NCI-H2171 treated with DMSO at 0.1 percent for 48 hours (cell line): ENCODE data around the gene ZNF335.
A peak's percentile ranks its signal among the peaks of the same experiment; 100 is the strongest.
"Not testable (repeated sequence)": the region's sequence is repeated elsewhere in the genome, so short reads cannot be mapped to it uniquely, and the experiment has no call there.

Source experiments
- DNase-seq: peaks from one replicate; lab custom pipeline; 2025; lab: John Stamatoyannopoulos, UW

Gene ZNF335

GRCh38 chr20:45970646-45971424 is 1.2 kb downstream of the ZNF335 start:
- DNase-seq, result no peak

- DNase-seq, result peak; percentile 83
Measured at GRCh38 chr20:45969712-45970634, 2.0 kb downstream of the ZNF335 start.

- no peak for DNase-seq
Measured at GRCh38 chr20:45968801-45969711, 2.9 kb downstream of the ZNF335 start.

- DNase-seq, result no peak
Measured at GRCh38 chr20:45968081-45968671, 3.8 kb downstream of the ZNF335 start.

GRCh38 chr20:45967551-45968080 is 4.4 kb downstream of the ZNF335 start:
- DNase-seq, result no peak

- DNase-seq, result no peak
Measured at GRCh38 chr20:45965169-45966002, 6.6 kb downstream of the ZNF335 start.

GRCh38 chr20:45964006-45964400 is 8.0 kb downstream of the ZNF335 start:
- DNase-seq, result no peak

- peak; percentile 55 for DNase-seq
Measured at GRCh38 chr20:45963059-45964005, 8.7 kb downstream of the ZNF335 start.

GRCh38 chr20:45962031-45962755 is 9.8 kb downstream of the ZNF335 start:
- no peak for DNase-seq

GRCh38 chr20:45959956-45960630 is 11.9 kb downstream of the ZNF335 start:
- no peak for DNase-seq

- DNase-seq, result no peak
Measured at GRCh38 chr20:45959126-45959525, 12.9 kb downstream of the ZNF335 start.

- DNase-seq, result no peak
Measured at GRCh38 chr20:45958593-45958992, 13.4 kb downstream of the ZNF335 start.

GRCh38 chr20:45957021-45957941 is 14.7 kb downstream of the ZNF335 start:
- DNase-seq, result no peak

- not testable (repeated sequence) for DNase-seq
Measured at GRCh38 chr20:45956326-45956725, 15.7 kb downstream of the ZNF335 start.

- DNase-seq, result no peak
Measured at GRCh38 chr20:45953672-45954071, 18.3 kb downstream of the ZNF335 start.

- no peak for DNase-seq
Measured at GRCh38 chr20:45952861-45953260, 19.1 kb downstream of the ZNF335 start.
